ENCODE measurements around the gene MYH11.

- no peak for TF ChIP-seq POLR2A (IDR thresholded peaks at IDR 0.05; ENCODE audit: low read depth, low read length)
- TF ChIP-seq POLR2AphosphoS5 (IDR thresholded peaks at IDR 0.05; ENCODE audit: low read depth, low read length) = no peak
- no peak for TF ChIP-seq SPI1 (IDR thresholded peaks at IDR 0.05; ENCODE audit: low read depth, low read length)
- no peak for TF ChIP-seq TAF1 (IDR thresholded peaks at IDR 0.05; ENCODE audit: low read depth, low read length)
- TF ChIP-seq PAX5 (IDR thresholded peaks at IDR 0.05; ENCODE audit: insufficient read depth, low read length, severe bottlenecking) = no peak
- TF ChIP-seq POU2F2 (IDR thresholded peaks at IDR 0.05; ENCODE audit: low read depth, low read length) = no peak
Observed at GRCh38 chr16:15803618-15804017, 53.2 kb downstream of the MYH11 start.

Data from GM12891 (cell line).